CD4-positive, alpha-beta T cell treated with Interleukin-10 for 1 hour (primary cell): ENCODE measurements around the gene MRPL50.

Experiments
- DNase-seq: peaks from one replicate; pipeline ENCODE4 v3.0.0-alpha.2; 2020

Gene MRPL50

DNA sequence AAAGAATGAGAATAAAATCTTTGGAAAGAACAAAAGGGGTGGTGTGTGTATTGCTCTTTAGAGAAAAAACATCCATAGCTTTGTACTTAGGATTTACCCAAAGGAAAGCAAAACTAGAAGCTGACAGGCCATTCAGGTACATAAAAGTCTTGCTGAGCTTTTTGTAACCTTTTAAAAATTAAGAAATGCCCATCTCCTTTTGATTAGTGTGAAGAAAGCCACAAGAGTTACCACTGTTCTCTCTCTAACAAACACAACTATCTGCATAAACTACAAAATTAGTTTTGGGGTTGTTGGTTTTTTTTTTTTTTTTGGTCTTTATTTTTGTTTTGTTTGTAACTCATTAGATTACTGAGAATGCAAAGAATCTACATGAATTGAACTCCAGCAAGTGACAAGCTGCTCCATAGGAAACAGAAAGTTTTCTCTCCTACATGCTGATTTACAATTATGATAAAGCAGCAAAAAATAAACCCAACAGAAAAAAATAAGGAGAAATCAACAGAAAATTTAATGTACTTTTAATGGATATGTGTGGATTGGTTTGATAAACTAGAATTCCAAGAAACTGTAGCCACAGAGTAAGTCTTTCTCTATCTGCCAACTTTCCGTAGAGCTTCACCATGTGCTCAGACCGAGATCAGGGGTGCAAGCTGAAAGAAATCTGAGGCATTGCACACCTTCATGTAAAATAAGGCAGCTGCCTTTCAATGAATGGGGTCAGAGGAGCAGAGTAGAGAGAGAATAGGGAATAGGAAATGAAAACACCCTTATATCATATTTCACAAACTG lies 25.9 kb downstream of the MRPL50 start:
- DNase-seq, result no peak

DNA sequence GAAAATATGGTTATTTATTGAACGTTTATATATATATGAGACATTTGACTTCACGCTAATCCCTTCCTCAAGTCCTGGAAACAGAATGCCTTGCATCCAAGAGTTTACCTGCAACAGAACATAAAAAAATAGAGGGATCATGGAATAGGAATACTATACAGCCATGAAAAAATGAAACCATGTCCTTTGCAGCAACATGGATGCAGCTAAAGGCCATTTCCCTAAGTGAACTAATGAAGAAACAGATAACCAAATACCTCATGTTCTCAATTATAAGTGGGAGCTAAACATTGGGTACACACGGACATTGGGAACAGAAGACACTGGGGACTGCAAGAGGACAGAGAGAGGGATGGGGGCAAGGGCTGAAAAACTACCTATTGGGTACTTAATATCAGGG lies 26.6 kb downstream of the MRPL50 start:
- DNase-seq, result no peak

DNA sequence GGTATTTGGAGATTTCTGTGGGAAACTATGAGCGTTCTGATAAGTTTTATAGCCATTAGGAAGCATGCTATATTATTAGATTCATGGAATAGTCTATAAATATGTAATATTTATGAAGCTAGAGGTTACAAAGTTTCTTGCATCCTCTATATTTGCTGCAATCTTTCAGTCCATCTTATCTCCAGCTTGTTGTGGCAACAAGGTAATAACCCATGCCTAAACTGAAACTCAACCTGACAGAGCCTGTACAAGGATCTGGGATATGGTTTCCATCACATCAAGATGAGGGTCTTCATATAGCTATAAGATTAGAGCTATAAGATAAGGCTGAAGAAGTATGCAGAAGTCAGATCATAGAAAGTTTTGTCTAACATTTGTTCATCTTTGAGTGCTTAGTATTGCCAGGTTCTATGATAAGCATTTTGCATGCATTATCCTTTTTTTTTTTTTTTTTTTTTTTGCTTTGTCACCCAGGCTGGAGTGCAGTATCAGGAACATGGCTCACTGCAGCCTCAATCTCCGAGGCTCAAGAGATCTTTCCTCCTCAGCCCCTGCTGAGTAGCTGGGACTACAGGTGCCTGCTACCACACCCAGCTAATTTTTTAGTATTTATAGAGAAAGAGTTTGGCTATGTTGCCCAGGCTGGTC lies 28.4 kb downstream of the MRPL50 start:
- DNase-seq, result no peak

DNA sequence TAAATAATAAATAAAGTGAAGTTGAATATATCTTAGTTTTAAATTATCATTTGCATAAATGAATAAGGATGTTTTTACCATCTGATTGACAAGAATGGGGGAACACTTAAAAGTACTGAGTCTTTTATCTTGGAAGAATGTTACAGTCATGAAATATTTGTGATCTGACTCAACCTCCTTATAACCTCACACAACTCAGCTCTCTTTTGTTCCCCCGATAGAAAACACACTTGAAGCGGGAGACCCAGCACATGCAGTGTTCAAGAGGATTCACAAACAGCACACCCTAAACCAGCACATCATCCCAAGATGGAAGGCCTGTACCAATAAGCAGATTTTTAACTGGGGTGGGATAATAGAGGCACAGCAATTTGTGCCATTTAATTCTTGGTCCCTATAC lies 29.1 kb downstream of the MRPL50 start:
- DNase-seq, result no peak

DNA sequence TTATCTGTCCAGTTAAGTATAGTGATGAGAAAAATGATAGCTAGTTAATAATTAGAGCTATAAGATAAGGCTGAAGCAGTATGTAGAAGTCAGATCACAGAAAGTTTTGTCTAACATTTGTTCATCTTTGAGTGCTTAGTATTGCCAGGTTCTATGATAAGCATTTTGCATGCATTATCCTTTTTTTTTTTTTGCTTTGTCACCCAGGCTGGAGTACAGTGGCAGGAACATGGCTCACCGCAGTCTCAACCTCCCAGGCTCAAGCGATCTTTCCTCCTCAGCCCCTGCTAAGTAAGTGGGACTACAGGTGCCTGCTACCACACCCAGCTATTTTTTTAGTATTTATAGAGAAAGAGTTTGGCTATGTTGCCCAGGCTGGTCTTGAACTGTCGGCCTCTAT lies 31.1 kb downstream of the MRPL50 start:
- no peak for DNase-seq

DNA sequence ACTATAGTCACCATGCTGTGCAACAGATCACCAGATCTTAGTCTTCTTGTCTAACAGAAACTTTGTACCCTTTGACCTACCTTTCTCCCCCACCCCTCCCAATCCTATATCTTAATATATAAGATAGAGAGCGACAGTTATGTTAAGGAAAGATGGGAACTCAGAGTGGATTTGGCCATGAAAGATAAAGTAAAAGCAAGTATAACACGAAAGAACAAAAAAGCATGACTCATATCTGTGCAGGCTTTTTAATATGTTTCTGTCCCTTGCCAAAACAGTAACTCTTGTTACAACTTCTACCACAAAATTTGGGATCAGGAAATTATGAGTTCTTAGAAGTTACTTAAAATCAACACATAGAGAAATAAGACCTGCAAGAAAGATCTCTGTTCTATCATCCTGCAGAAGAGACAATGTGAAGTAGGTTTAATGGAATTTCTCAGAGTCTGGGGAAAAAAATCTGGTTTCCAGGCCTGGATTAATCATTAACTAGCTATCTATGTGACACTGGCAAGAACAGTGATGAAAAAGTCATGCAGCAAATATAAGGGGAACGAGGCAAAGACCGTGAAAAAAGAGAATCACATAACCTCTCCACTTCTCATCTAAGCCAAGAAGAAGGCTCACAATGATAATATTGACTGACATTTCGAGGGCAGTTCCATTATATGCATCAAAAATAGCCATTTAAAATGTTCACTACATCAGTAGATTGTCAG lies 32.2 kb downstream of the MRPL50 start:
- DNase-seq, result no peak

DNA sequence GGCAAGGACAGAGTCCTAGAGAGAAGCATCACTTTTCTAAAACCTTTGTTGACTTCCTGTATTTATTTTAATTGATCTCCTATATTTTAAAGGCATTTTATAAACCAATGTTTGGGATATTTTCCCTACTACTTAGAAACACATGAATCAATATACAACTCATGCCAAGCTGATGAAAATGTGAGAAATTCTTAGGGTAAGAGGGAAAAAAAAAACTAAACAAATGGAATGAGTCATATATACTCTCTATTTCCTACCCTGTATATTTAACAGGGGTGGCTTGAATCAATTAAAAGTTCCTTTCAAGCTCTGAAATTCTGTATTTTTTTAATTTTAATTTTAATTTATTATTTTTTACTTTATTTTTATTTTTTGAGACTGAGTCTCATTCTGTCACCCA lies 33.2 kb downstream of the MRPL50 start:
- DNase-seq, result no peak

DNA sequence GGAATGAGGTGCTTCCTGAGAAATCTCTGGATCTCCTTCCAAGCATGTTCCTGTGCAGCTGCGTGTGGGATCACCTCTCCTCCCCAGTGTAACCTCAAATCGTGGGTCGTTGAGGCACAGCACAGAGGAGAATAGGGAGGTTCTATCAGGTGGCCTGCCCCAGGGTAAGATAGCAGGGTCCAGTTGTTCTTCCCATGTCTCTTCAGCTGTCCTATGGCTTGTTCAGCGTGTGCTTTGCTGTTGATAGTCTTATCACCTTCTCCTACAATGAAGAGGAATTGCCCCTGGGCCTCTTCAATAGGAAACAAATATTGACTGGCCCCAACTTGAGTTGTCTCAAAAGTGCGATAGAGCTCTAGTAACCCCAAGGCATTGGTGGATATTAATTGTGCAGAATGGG lies 36.0 kb downstream of the MRPL50 start:
- no peak for DNase-seq

DNA sequence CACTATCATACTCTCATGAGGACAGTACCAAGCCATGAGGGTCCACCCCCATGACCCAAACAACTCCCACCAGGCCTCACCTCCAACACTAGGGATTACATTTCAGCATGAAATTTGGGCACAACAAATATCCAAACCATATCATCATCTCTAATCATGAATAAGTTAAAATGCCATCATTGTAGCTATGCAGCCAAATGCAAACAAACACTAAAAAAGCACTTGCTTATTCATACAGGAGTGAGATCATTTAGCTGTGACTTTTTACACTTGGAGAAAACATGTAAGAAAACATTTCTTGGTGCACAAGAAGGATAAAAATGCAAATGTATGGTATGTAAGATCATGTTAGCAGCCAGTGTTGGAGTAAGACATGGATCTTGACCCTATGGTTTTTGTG lies 37.8 kb downstream of the MRPL50 start:
- no peak for DNase-seq

DNA sequence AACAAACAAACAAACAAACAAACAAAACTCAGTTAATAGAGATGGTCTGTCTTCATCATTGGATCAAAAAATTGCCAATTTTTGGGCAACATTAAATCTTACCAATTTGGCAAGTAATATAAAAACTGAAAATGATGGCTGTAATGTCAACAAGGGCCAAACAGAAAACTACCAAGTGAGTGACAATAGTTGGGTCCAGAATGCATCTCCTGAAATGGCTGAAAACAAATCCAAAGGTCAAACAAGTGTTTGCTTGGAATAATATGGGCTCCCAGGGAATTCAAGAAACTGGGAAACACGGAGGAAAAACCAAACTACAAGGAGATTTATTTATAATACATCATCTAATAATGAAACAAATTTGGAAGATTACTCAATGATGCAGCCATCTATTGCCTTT lies 38.7 kb downstream of the MRPL50 start:
- no peak for DNase-seq

DNA sequence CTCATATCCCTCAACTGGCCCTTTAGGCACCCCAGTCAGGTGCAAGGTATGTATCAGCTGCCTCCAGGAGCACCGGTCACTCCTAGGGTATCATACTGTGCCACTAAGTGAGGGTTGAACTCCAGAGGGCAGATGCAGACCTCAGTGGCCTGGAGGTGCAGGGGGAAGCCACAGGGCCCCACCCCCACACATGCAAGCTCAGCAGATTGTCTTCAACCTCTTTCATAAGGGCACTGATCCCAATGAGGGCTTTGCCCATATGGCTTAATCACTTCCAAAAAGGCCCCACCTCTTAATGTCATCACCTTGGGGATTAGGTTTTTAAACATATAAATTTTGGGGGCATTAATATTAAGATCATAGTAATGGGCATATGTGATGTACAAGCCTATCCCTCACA lies 41.8 kb downstream of the MRPL50 start:
- no peak for DNase-seq

DNA sequence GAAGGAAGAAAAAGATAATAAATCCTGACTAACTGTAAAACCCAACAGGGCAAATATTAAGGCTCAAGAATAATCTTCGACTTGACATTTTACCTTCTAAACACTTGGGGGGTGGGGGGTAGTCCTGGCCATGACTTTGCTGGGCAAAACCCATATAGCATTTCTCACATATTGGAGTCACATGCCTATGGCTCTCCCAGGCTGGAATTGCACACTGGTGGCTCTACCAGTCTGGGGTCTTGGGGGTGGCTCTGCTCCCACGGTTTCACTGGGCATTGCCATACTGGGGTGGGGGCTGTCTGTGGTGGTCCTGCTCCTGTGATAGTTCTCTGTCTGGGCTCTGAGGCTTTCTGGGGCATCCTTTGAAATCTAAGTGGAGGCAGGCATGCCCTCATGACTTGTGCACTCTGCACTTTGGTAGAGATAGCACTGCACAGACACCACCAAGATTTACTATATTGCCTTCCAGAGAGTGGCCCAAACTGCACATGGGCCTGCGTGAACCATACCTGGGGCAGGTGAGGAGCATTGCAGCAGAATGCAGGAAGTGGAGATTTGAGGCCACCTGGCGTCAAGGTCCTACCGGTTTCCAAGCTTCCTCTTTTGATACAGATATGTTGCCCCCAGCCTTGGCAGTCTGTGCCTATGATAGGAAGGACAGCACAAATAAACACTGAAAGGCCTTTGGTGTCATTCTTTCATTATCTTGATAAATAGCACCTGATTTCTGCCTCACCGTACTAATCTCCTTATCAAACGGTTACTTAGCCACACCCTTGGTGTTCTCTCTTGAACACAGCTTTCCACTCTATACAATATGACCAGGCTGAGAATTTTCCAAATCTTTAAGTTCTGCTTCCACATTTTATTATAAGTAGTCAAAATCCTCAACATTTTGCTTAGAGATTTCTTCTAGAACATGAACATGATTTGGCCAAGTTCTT lies 43.4 kb downstream of the MRPL50 start:
- no peak for DNase-seq

DNA sequence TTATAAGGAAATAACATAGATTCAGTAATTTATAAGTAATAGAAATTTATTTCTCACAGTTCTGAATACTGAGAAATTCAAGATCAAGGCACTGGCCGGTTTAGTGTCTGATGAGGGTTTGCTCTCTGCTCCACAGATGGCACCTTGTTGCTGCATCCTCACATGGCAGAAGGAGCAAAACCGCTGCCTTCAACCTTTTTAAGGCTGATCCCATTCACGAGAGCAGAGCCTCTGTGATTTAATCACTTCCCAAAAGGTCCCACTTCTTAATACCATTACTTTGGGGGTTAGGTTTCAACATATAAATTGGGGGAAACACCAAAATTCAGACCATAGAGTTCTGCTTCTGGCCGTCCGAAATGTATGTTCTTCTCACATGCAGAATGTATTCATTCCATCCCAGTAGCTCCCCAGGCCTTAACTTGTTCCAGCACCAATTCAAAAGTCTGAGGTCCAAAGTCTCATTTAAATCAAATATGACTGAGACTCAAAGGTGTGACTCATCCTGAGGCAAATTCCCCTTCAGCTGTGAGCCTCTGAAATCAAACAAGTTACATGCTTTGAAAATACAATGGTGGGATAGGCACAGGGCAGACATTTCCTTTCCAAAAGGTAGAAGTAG lies 44.2 kb downstream of the MRPL50 start:
- DNase-seq, result no peak

DNA sequence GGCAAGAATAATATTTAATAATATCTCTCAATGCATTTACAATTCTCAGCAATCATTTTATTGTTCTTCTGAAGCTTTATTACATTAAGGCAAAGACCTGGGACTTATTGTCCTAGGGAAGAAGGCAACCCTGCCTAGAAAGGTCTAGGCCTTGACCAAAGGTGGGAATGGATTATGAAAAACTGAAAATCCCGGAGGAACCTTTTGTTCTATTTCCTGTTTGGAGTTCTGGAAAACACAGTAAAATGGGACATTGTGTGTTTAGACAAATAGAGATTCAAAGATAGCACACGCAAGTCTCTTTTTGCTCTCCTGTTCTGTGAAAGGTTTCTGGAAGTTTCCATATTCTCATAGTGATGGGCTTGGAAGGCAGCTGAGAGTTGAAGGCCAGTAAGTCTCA lies 44.7 kb downstream of the MRPL50 start:
- DNase-seq, result no peak

DNA sequence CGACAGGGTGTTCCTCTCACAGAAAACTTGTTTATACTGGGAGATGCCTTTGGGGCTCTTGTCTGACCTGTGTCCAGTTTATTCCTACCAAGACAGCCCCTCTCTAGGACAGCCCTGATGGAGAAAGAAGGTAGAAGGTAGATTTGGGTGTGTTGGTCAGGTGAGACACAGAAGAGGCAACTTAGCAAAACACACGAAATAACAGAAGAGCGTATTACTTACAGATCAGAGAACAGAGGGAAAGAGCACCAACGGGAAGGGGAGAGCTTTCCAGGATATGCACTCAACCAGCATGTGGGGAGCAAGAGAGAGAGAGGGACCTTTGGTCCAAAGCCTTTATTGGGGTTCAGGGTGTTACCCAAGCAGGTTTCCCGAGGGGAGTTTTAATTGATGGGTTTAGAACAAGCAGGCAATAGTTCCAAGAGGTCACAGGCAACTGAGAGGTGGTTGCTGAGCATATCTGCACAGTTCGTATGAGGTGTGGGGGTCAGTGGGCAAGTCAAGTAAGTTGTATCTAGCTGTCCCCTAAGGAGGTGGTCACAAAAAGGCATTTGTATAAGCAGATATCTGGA lies 45.4 kb downstream of the MRPL50 start:
- DNase-seq, result no peak

DNA sequence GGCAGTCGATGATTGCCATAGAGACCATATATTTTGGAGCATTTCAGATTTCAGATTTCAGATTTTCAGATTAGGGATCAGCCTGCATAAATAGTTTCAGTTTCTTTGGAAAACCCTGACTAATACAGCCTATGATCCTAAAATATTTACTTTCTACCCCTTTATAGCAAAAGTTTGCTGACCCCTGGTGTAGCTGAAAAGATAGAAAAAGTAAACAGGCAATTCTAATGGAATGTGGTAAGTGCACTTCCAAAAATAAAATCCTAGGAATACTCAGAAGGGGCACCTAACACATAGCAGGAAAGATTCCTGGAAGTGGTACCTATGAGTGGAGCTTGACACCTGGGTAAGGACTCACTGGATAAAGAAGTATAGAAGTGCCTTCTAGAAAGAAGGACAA lies 48.1 kb downstream of the MRPL50 start:
- DNase-seq, result no peak

DNA sequence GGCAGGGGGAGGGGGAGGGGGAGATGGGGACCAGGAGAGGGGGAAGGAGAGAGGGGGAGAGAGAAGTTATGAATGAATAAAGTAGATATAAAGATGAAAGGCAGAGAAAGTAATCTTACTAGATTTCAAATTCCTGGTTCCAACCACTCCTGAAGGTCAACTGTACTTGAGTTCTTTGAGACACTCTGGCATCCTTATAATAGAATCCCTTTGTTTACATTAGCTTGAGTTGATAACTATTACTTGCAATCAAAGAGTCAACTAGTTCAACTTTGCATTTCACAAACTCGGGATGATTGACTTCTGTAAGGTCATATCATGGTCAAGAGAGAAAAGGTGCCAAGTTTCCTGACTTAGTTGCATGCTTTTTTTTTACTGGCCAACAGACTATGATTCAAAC lies 55.8 kb downstream of the MRPL50 start:
- no peak for DNase-seq

DNA sequence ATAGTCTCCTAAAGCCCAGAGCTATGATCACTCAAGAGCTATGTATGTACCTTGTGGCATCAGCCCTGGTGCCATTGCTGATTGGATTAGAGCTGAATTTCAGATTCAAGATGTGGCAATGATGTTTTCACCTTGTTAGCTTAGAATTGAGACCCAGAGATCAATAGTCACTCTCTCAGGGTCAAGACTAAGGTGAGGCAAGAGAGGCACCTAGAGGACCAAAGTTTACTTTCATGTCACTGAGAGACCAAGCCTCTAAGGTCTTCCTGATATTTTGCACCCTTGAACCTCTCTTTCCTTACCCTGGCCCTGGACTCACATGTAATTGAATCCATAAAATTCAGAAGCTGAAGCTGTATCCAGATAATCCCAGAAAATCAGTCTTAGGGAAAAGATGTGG lies 56.5 kb downstream of the MRPL50 start:
- DNase-seq, result no peak
